Measurements from ENCODE around the gene HPSE2.
"Not testable (repeated sequence)": the region's sequence is repeated elsewhere in the genome, so short reads cannot be mapped to it uniquely, and the experiment has no call there.

HPSE2 gene

GRCh38 chr10:98908247-98908646 lies 327.4 kb downstream of the HPSE2 start:
- H3K4me1 ChIP-seq (ENCODE audit: control insufficient read depth, insufficient read depth, low read length); H3K27ac ChIP-seq (ENCODE audit: low read length); H3K4me3 ChIP-seq (ENCODE audit: low read length); DNase-seq (ENCODE audit: low read depth, low spot score); H3K27me3 ChIP-seq (ENCODE audit: control insufficient read depth, insufficient read depth, low read length); H3K36me3 ChIP-seq (ENCODE audit: control insufficient read depth, insufficient read depth, low read length); H3K9me3 ChIP-seq (ENCODE audit: control insufficient read depth, insufficient read depth, low read length): not testable (repeated sequence)
- no CpG with 5 or more reads among the region's 8 CpGs for WGBS (ENCODE audit: insufficient coverage, insufficient read length)

GRCh38 chr10:98901441-98902110 lies 334.1 kb downstream of the HPSE2 start:
- no peak overlapping the region for H3K4me3 ChIP-seq (ENCODE audit: low read length)
- WGBS (ENCODE audit: insufficient coverage, insufficient read length), result no CpG with 5 or more reads among the region's 4 CpGs
- H3K9me3 ChIP-seq (ENCODE audit: control insufficient read depth, insufficient read depth, low read length), result no peaks in the 10 kb centered on the region
- no peak for DNase-seq (ENCODE audit: low read depth, low spot score)
- H3K27me3 ChIP-seq (ENCODE audit: control insufficient read depth, insufficient read depth, low read length), result no peaks in the 10 kb centered on the region
- no peaks in the 10 kb centered on the region for H3K36me3 ChIP-seq (ENCODE audit: control insufficient read depth, insufficient read depth, low read length)
- H3K4me1 ChIP-seq (ENCODE audit: control insufficient read depth, insufficient read depth, low read length), result no peaks in the 10 kb centered on the region
- H3K27ac ChIP-seq (ENCODE audit: low read length), result no peak overlapping the region

- DNase-seq (ENCODE audit: low read depth, low spot score), result no peak
- no peaks in the 10 kb centered on the region for H3K27me3 ChIP-seq (ENCODE audit: control insufficient read depth, insufficient read depth, low read length)
- WGBS (ENCODE audit: insufficient coverage, insufficient read length), result no CpG with 5 or more reads among the region's 3 CpGs
- no peaks in the 10 kb centered on the region for H3K9me3 ChIP-seq (ENCODE audit: control insufficient read depth, insufficient read depth, low read length)
- no peaks in the 10 kb centered on the region for H3K4me1 ChIP-seq (ENCODE audit: control insufficient read depth, insufficient read depth, low read length)
- no peak overlapping the region for H3K27ac ChIP-seq (ENCODE audit: low read length)
- no peaks in the 10 kb centered on the region for H3K36me3 ChIP-seq (ENCODE audit: control insufficient read depth, insufficient read depth, low read length)
- no peak overlapping the region for H3K4me3 ChIP-seq (ENCODE audit: low read length)
These were observed 336.6 kb downstream of the HPSE2 start for GRCh38 chr10:98899018-98899417.

GRCh38 chr10:98892523-98892922 lies 343.1 kb downstream of the HPSE2 start:
- WGBS (ENCODE audit: insufficient coverage, insufficient read length), result no CpG with 5 or more reads among the region's 1 CpG

GRCh38 chr10:98886686-98887085 lies 349.0 kb downstream of the HPSE2 start:
- no CpG with 5 or more reads among the region's 1 CpG for WGBS (ENCODE audit: insufficient coverage, insufficient read length)

More at GRCh38 chr10:98892523-98892922, 343.1 kb downstream of the HPSE2 start:
- H3K27me3 ChIP-seq (ENCODE audit: control insufficient read depth, insufficient read depth, low read length), result no peaks in the 10 kb centered on the region
- H3K4me1 ChIP-seq (ENCODE audit: control insufficient read depth, insufficient read depth, low read length), result no peaks in the 10 kb centered on the region
- no peaks in the 10 kb centered on the region for H3K9me3 ChIP-seq (ENCODE audit: control insufficient read depth, insufficient read depth, low read length)
- H3K4me3 ChIP-seq (ENCODE audit: low read length), result no peak overlapping the region
- H3K36me3 ChIP-seq (ENCODE audit: control insufficient read depth, insufficient read depth, low read length), result no peaks in the 10 kb centered on the region
- H3K27ac ChIP-seq (ENCODE audit: low read length), result no peak overlapping the region
- DNase-seq (ENCODE audit: low read depth, low spot score), result no peak

GRCh38 chr10:98885378-98885777 lies 350.3 kb downstream of the HPSE2 start:
- no peaks in the 10 kb centered on the region for H3K9me3 ChIP-seq (ENCODE audit: control insufficient read depth, insufficient read depth, low read length)
- no peak for DNase-seq (ENCODE audit: low read depth, low spot score)
- H3K36me3 ChIP-seq (ENCODE audit: control insufficient read depth, insufficient read depth, low read length), result no peaks in the 10 kb centered on the region
- H3K27me3 ChIP-seq (ENCODE audit: control insufficient read depth, insufficient read depth, low read length), result no peaks in the 10 kb centered on the region
- no peak overlapping the region for H3K4me3 ChIP-seq (ENCODE audit: low read length)
- H3K27ac ChIP-seq (ENCODE audit: low read length), result no peak overlapping the region
- H3K4me1 ChIP-seq (ENCODE audit: control insufficient read depth, insufficient read depth, low read length), result no peaks in the 10 kb centered on the region

More at GRCh38 chr10:98886686-98887085, 349.0 kb downstream of the HPSE2 start:
- DNase-seq (ENCODE audit: low read depth, low spot score), result no peak
- no peak overlapping the region for H3K27ac ChIP-seq (ENCODE audit: low read length)
- no peaks in the 10 kb centered on the region for H3K9me3 ChIP-seq (ENCODE audit: control insufficient read depth, insufficient read depth, low read length)
- no peak overlapping the region for H3K4me3 ChIP-seq (ENCODE audit: low read length)
- H3K4me1 ChIP-seq (ENCODE audit: control insufficient read depth, insufficient read depth, low read length), result no peaks in the 10 kb centered on the region
- no peaks in the 10 kb centered on the region for H3K36me3 ChIP-seq (ENCODE audit: control insufficient read depth, insufficient read depth, low read length)
- H3K27me3 ChIP-seq (ENCODE audit: control insufficient read depth, insufficient read depth, low read length), result no peaks in the 10 kb centered on the region

- Histone ChIP-seq H3K27me3 (ENCODE audit: control insufficient read depth, insufficient read depth, low read length) (no peaks in the 10 kb centered on the region), H3K36me3 (ENCODE audit: control insufficient read depth, insufficient read depth, low read length) (no peaks in the 10 kb centered on the region), H3K4me1 (ENCODE audit: control insufficient read depth, insufficient read depth, low read length) (no peaks in the 10 kb centered on the region), H3K9me3 (ENCODE audit: control insufficient read depth, insufficient read depth, low read length) (no peaks in the 10 kb centered on the region), H3K27ac (ENCODE audit: low read length) (no peak overlapping the region), H3K4me3 (ENCODE audit: low read length) (no peak overlapping the region)
- no peak for DNase-seq (ENCODE audit: low read depth, low spot score)
- WGBS (ENCODE audit: insufficient coverage, insufficient read length), result no CpG with 5 or more reads among the region's 1 CpG
These were observed 353.9 kb downstream of the HPSE2 start for GRCh38 chr10:98881789-98882188.

GRCh38 chr10:98880971-98881370 lies 354.7 kb downstream of the HPSE2 start:
- H3K9me3 ChIP-seq (ENCODE audit: control insufficient read depth, insufficient read depth, low read length), result no peaks in the 10 kb centered on the region
- no peak for DNase-seq (ENCODE audit: low read depth, low spot score)
- H3K36me3 ChIP-seq (ENCODE audit: control insufficient read depth, insufficient read depth, low read length), result no peaks in the 10 kb centered on the region
- no peak overlapping the region for H3K27ac ChIP-seq (ENCODE audit: low read length)
- no peaks in the 10 kb centered on the region for H3K4me1 ChIP-seq (ENCODE audit: control insufficient read depth, insufficient read depth, low read length)
- no peak overlapping the region for H3K4me3 ChIP-seq (ENCODE audit: low read length)
- H3K27me3 ChIP-seq (ENCODE audit: control insufficient read depth, insufficient read depth, low read length), result no peaks in the 10 kb centered on the region
- no CpG with 5 or more reads among the region's 2 CpGs for WGBS (ENCODE audit: insufficient coverage, insufficient read length)

GRCh38 chr10:98878921-98879320 lies 356.7 kb downstream of the HPSE2 start:
- Histone ChIP-seq H3K27me3 (ENCODE audit: control insufficient read depth, insufficient read depth, low read length) (no peaks in the 10 kb centered on the region), H3K9me3 (ENCODE audit: control insufficient read depth, insufficient read depth, low read length) (no peaks in the 10 kb centered on the region), H3K4me3 (ENCODE audit: low read length) (no peak overlapping the region), H3K27ac (ENCODE audit: low read length) (no peak overlapping the region), H3K36me3 (ENCODE audit: control insufficient read depth, insufficient read depth, low read length) (no peaks in the 10 kb centered on the region), H3K4me1 (ENCODE audit: control insufficient read depth, insufficient read depth, low read length) (no peaks in the 10 kb centered on the region)
- no peak for DNase-seq (ENCODE audit: low read depth, low spot score)
- no CpG with 5 or more reads among the region's 2 CpGs for WGBS (ENCODE audit: insufficient coverage, insufficient read length)

- H3K27ac ChIP-seq (ENCODE audit: low read length), result no peak overlapping the region
- DNase-seq (ENCODE audit: low read depth, low spot score), result no peak
- no peaks in the 10 kb centered on the region for H3K36me3 ChIP-seq (ENCODE audit: control insufficient read depth, insufficient read depth, low read length)
- H3K4me1 ChIP-seq (ENCODE audit: control insufficient read depth, insufficient read depth, low read length), result no peaks in the 10 kb centered on the region
- no CpG with 5 or more reads among the region's 2 CpGs for WGBS (ENCODE audit: insufficient coverage, insufficient read length)
- H3K4me3 ChIP-seq (ENCODE audit: low read length), result no peak overlapping the region
- H3K27me3 ChIP-seq (ENCODE audit: control insufficient read depth, insufficient read depth, low read length), result no peaks in the 10 kb centered on the region
- no peaks in the 10 kb centered on the region for H3K9me3 ChIP-seq (ENCODE audit: control insufficient read depth, insufficient read depth, low read length)
These were observed 357.2 kb downstream of the HPSE2 start for GRCh38 chr10:98878418-98878817.

- Histone ChIP-seq H3K27ac (ENCODE audit: low read length) (no peak overlapping the region), H3K4me1 (ENCODE audit: control insufficient read depth, insufficient read depth, low read length) (no peaks in the 10 kb centered on the region), H3K4me3 (ENCODE audit: low read length) (no peak overlapping the region), H3K9me3 (ENCODE audit: control insufficient read depth, insufficient read depth, low read length) (no peaks in the 10 kb centered on the region), H3K36me3 (ENCODE audit: control insufficient read depth, insufficient read depth, low read length) (no peaks in the 10 kb centered on the region), H3K27me3 (ENCODE audit: control insufficient read depth, insufficient read depth, low read length) (no peaks in the 10 kb centered on the region)
- no CpG with 5 or more reads among the region's 2 CpGs for WGBS (ENCODE audit: insufficient coverage, insufficient read length)
- DNase-seq (ENCODE audit: low read depth, low spot score), result no peak
These were observed 373.7 kb downstream of the HPSE2 start for GRCh38 chr10:98861962-98862361.
